NCI-H460 (cell line): ENCODE results near the gene STAMBPL1. TPM values are rescaled to one million over a fixed set of nuclear protein-coding genes. Genes with fewer than 3 reads are reported as not detected.
"Not testable (repeated sequence)": the region's sequence is repeated elsewhere in the genome, so short reads cannot be mapped to it uniquely, and the experiment has no call there.

Experiments used
- DNase-seq: peaks from one replicate; pipeline ENCODE4 v3.0.0-alpha.2; 2016; ENCODE audit warnings: low read depth; ENCODE audit errors: extremely low read depth
- total RNA-seq: library from RNA; depleted of rRNA; stranded (reverse); fragments of >200 nt; shearing (Covaris generic); gene quantifications from 2 replicates; pipeline ENCODE4 v1.2.3, GENCODE V29; 2014

STAMBPL1 gene
- total RNA-seq, 1 experiment from 2014 or later, result 39.8 TPM

DNA sequence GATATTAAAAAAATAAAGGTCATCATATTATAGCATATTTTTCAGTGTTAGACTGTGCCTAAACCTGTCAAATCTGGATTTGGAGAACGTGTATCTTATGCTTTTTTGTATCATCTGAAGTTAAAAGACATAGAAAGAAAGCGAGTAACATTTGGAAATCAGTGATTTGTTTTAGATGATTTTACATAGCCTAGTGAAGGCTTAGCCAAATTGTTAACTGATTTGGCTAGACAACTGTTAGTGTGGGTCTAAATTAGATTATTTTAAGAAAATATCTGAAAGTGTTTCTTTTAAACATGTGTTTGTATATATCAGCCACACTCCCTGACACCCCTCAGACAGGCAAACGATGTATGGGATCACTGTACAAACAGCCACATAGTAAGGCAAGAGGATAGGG is 36.9 kb downstream of the STAMBPL1 start:
- DNase-seq, result no peak

DNA sequence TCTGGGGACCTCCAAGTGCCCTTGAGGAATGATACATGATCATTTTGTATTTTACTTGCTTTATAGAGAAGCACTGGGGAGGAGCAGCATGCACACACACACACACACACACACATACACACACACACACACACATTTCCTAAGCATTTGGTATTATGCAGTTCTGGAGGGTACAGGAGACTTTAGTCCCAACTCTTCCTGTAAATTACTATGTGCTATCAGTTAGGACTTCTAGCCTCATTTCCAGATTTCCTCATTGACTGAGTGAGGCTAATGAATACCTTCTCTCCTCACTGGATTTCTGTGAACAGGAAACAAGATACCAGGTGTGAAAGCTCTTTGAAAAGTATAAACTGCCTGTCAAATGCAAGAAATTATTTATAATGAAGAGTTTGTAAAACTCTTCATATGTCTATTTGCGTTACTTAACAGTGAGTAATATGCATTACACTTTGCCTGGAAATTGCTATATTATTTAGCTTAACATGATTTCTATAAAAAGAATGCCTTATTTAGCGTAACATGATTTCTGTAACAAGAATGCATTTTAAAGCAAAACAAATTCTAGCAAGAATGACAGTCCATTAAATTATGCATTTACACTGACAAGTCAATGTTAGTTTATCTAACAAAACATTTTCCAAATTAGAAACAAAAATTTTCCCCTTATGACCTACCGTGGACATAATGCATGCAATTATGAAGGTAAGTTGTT is 38.3 kb downstream of the STAMBPL1 start:
- DNase-seq, result no peak

DNA sequence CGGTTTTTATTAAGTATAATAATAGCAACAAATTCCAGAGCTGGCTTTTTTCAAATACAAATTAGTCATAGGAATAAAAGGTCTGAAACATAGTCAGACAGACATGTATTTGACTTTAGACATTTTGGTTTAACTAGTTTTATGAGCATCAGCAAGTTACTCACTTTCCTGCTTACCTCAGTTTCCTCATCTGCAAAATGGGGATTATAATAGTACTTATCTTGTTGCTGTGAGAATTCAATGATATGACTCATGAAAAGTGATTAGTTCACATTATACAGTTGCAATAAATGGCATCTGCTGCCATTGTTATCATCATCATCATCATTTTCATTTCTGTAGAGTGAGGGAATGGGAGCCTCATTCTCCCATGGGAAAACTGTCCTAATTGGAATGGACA is 39.0 kb downstream of the STAMBPL1 start:
- DNase-seq, result no peak

DNA sequence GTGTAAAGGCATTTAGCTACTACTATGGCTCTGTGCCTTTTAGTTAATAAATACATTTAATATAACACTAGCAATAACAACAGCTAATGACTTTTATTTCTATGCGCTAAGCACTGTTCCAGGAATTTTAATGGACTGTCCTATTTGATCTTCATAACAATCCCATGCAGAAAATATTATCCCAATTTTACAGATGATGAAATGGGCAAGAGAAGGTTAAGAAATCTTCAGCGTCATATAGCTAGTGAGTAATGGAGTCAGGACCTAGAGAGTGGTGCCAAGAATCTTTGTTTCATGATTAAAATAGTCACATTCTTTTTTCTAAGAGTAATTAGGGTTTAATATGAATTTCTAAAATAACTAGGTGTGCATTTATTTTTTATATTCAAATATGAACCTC is 40.2 kb downstream of the STAMBPL1 start:
- no peak for DNase-seq

DNA sequence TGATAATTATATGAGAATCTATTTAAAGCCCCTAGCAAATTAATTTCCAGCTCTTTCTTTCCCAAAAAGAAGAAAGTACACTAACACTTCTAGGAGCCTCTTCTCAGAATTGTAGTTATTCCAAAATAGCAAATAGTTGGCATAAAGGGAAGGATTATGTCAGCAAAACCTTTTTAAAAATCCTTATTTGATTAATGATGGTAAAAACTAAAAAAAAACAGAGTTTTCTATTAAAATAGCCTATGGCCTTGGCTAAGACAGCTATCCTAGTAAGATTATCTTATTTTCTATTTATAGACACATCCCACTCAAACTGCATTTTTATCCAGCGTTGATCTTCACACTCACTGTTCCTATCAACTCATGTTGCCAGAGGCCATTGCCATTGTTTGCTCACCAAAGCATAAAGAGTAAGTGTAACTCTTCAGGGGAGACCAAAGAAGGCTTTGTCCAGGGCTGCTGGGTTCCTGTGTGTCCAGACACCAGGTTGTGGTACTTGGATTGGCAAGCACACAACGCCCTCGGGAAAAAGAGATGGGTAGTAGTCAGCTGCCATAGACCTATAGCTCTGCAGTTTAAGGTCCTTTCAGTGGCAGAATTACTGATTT is 41.0 kb downstream of the STAMBPL1 start:
- no peak for DNase-seq

DNA sequence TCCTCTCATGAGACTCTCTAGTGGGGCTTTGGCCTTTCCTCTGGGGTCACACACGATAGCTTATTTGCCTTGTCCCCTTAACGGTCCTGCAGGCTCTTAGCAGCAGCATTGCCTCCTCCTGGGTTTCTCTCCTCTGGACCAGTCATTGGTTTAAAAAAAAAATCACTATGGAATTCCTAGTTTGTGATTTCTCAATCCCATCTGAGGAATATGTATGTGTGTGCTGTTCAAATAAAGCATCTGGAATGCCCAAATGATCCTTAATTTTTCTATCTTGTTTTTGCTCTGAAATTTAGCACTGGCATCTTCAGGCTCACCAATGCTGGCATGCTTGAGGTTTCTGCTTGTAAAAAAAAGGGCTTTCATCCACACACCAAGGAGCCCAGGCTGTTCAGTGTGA is 42.0 kb downstream of the STAMBPL1 start:
- no peak for DNase-seq

DNA sequence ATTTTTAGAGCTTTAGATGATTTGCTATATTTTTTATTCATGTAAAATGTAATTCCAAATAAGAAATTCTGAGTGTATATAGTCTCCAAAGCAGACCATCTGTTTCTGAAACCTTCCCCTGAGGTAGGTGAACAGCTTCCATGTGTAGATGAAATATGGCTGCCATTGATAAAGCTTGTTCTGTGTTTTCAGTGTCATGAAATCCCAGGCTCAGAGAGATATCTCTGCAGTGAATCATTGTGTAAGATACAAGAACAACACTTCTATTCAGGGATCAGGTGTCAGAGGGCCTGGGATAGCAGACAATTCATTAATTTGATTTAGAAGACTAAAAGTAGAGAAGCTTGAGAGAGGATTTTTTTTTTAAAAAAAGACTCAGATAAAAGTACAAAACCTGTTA is 43.5 kb downstream of the STAMBPL1 start:
- no peak for DNase-seq

DNA sequence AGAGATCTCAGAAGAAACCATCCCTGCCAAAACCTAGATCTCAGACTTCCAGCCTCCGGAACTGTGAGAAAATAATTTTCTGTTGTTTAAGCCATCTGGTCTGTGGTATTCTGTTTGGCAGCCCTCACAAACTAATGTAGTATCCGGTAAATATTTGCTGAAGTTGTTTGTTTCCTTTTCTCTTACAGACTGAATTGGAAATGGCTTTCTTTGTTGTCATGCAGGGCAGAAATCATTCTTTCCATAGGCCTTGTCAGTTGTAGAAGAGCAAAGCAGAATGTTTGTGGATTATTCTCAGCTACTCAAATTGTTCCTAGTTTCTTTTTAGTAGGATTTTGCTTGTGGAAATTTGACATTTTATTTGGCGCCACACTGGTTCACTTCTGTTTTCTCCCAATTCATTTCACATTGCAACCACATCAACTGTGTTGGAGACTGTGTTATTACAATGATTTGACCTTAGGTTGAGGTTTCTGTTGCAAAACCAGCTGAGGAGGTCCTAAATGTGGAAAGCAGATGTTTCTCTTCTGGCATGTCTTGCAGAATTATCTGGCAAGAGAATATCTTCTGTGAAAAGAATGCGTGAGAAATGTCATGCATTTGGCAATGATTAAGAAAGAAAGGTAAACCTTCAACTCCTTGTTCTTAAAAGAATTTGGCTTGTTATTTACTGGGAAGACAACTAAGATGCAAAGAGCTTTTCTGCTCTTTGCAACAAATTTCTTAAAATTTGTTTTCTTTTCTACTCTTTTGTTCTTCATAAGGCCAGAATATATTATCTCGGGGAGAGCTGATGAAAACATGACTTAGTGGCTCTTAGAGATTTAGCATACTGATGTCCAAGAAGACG is 46.7 kb downstream of the STAMBPL1 start:
- DNase-seq, result no peak

DNA sequence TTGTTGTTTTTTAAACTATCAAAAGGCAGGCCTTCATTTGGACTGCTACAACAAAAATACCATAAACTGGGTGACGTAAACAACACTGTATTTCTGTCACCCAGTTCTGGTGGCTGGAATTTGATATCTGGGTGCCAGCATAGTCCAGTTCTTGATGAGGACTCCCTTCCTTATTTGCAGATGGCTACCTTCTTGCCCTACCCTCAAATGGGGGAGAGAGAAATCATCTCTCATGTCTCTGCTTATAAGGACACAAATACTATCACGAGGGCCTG is 47.3 kb downstream of the STAMBPL1 start:
- DNase-seq, result no peak

DNA sequence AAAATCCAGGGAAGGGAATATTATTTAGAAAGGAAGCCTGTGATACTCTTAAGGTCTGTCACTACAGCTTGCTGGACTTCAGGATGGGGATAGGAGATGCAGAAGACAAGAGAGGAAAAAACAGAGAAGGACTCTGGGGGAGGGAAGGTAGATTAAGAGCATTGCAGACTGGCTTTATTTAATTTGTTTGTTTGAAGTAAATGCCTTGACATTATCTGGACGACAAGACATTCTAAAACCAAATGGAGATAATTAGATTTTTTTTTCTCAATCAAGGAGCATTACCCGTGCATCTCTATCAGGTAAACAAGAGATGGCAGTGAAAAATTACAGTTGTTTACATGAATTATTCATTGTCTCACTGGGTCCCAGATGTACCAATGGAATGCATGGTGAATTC is 48.2 kb downstream of the STAMBPL1 start:
- no peak for DNase-seq

DNA sequence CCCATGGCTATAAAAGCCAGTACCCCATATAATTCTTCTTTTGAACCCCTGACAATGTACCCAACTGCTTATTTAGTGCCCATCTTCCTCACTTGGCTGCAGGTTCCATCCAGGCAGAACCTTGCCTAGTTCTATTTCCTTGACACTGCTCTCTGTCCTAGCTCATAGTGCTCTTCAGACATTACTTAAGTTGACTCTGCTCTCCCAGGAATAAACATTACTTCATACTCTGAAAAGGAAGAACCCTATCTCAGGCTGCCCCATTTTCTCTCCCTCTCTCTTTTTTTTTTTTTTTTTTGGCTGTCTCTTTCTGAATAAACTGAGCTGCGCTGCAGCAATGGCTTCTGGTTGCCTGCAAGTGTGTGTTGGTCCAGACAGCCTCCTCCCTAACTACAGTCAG is 51.5 kb downstream of the STAMBPL1 start:
- no peak for DNase-seq

DNA sequence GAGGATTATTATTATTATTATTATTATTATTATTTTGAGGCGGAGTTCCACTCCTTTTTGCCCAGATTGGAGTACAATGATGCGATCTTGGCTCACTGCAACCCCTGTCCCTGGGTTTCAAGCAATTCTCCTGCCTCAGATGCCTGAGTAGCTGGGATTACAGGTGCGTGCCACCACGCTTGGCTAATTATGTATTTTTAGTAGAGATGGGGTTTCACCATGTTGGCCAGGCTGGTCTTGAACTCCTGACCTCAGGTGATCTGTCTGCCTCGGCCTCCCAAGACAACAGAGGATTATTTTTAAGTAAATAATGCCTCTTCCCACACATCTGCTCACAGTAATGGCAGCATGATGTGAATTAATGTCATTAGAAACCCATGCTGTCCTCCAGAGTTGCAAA is 52.0 kb downstream of the STAMBPL1 start:
- not testable (repeated sequence) for DNase-seq

DNA sequence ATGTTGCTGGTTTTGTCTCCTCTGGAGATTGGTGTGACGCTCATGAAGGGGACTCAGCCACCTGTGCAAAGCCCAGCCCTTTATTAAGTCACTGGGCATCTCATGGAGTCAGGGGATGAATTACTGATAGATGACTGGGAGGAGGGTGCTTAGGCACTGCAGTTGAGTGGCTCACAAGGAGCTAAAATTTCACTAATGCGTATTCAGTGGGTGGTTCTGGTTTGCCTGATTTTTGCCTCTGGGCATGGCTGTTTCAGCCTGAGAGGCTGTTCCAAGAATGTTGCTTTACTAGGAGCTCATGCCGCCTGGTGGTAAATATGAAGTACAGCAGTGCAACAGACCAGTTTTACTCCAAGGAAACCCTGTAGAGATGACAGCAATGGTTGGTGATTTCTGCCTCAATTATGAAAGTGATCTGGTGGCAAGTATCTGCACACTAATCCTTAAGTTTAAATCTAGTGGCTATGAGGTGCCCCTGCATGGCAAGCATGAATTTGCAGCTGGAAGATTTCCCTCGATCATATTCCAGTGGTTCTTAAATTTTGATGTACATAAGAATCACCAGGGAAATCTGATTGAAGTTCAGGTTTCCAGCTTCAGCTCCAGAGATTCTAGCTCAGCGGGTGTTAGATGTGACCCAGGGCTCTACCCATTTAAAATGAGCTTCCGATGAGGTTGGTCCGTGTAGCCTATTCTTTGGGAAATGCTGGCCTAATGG is 52.7 kb downstream of the STAMBPL1 start:
- peak; percentile 75 for DNase-seq

DNA sequence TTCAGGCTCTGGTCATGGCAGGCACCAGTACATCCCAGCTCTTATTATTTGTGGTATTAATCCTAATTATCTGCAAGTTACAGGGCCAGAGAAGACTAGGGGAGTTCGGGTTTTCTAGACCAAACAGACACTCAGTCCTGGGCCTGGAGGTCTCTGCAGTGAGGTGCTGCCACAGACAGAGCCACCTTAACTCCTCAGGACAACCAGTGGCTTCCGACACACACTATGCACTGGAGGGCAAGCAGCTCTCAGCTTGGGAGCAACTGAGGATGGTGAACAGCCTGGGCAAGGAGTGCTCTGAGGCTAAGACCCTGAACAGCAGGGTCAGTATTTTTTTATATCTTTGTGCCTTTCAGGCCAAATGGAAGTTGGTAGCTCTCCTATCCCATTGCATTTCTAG is 53.5 kb downstream of the STAMBPL1 start:
- DNase-seq, result no peak

DNA sequence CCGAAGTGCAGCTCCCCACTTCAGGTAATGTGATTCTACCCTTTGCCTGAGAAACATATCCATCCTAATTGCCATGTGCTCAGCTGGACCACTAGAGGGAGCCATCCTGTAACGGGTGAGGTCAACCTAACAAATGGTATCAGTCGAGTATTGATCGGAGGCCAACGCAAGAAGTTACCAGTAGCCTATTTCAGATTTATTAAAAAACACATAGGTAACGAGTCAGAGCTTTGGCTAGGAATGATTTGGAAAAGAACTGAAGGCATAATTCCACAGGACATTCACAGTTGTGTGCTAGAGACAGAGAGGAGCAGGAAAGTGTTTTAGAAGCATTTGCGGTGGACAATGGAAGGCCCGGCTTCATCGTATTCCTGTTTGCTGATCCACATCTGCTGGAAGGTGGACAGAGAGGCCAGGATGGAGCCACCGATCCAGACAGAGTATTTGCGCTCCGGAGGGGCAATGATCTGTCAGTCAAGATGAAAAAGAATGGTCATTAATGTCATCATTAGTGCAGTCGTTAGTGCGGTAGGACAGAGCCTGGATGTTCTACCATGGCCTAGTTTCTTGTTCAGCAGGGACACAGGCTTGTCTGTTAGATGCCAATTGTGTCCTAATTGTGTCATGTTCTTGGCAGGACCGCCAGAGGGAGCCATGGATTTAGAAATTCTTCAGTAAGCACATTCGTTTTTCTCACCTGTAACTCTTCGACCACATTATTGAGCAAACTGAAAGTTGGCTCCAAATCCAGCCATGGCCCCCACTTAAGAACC is 55.0 kb downstream of the STAMBPL1 start:
- DNase-seq, result peak; percentile 72

DNA sequence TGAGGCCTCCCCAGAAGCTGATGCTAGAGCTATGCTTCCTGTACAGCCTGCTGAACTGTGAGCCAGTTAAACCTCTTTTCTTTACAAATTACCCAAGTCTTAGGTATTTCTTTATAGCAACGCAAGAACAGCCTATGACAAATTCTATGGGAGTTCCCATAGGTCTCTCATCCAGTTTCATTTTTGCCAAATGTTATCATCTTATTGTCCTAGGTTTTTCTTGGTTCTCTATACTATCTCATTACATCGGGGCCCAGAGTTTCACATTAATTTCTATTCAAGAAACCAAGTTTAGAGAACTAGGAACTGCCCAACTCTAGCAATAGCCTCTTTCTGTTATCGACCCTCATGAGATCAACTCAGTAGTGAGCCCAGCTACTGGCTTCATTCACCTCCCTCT is 56.6 kb downstream of the STAMBPL1 start:
- no peak for DNase-seq

DNA sequence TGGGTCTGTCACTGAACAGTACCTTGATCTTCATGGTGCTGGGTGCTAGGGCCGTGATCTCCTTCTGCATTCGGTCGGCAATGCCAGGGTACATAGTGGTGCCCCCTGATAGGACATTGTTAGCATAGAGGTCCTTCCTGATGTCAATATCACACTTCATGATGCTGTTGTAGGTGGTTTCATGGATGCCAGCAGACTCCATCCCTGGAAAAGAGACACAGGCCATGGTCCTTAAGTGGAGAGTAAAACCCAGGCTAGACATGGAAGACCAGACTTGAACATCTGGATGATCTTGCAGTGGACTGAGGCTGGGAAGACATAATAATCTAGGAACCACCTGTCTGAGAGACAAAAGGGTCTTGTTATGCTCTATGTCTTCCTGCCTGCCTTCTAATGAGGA is 58.0 kb downstream of the STAMBPL1 start:
- no peak for DNase-seq

DNA sequence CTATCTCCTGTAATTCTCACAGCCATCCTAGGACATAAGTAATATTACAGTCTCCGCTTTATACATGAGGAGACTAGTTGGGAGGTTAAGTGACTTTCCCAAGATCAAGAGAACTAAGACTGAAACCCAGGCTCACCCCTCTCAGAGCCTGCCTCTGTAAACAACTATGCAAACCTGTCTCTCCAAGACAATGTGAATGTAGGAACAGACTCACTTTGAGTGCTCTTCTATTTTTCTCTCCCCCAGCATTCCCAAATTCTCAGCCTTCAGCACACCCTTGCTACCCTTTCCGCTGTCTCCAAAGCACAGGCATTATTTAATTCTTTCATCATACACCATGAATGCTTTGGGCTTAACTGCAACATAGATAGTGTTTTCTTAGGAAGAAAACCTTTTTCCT is 58.9 kb downstream of the STAMBPL1 start:
- DNase-seq, result no peak

DNA sequence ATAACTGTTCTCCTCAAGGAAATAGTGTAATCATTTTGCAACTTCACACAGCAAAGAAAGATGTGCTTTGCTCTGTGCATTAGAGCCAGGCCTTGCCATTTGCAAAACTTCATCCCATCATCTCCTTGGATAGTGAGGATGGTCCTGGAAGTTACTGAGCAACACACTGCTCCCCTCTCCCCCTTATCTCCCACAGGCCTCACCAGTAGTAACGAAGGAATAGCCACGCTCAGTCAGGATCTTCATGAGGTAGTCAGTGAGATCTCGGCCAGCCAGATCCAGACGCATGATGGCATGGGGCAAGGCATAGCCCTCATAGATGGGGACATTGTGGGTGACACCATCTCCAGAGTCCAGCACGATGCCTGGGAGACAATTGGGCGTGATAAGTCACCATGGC is 61.0 kb downstream of the STAMBPL1 start:
- DNase-seq, result no peak

DNA sequence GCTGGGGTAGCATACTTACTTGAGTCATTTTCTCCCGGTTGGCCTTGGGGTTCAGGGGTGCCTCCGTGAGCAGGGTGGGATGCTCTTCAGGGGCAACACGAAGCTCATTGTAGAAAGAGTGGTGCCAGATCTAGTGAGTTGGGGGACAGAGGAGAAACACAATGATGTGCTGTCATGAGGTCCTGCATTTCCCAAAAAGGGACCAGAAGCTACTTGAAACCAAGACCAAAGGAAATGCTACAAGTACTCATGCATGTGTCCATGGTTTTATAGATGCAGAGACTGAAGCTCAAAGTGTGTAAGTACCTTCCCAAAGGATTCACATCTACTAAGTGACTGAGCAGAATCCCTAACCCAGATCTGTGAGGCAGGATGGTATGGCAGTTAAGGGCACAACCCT is 63.7 kb downstream of the STAMBPL1 start:
- no peak for DNase-seq

DNA sequence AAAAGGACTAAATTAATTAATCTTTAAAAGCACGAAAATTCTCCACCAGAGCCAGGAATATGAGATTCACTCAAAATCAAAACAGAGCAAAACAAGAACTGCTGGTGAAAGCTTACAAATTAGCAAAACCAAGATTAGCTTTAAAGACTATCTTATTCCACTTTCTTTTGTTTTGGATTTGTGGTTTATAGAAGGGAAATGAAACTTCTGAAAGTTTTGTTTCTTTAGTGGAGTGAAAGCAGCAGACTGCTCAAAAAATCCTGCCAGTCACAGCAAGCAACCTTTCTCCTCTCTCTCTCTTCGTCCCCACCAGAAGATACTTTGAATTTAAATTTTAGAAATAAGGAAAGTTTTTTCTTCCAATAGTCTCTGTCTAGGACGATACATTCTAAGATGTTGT is 64.8 kb downstream of the STAMBPL1 start:
- no peak for DNase-seq
